ENCODE data around the gene CAMSAP1.

The CAMSAP1 gene

GRCh38 chr9:135877791-135878527 is 29.4 kb downstream of the CAMSAP1 start:
- peaks cover 0 to 7% of the 10 kb centered on the region in 2 donors for H3K4me1 ChIP-seq (ENCODE audit: control insufficient read depth in 2 of 2, insufficient read depth in 1 of 2, low read depth in 1 of 2, low read length in 2 of 2)
- no peak overlapping the region for H3K4me2 ChIP-seq (ENCODE audit: insufficient read depth, low read length, poor library complexity, severe bottlenecking)
- H2BK15ac ChIP-seq (ENCODE audit: low read length), result no peak overlapping the region
- no peak overlapping the region for H2BK120ac ChIP-seq (ENCODE audit: low read depth, low read length)
- no peak overlapping the region for H4K8ac ChIP-seq (ENCODE audit: low read depth, low read length)
- peaks cover 12 to 64% of the 10 kb centered on the region in 2 donors for H3K36me3 ChIP-seq (replicated peaks in 1 of 2; ENCODE audit: control insufficient read depth in 2 of 2, insufficient read depth in 2 of 2, low read length in 2 of 2)
- H2AFZ ChIP-seq (ENCODE audit: low read length), result no peak overlapping the region
- DNase-seq (ENCODE audit: low spot score), result no peak
- H3K9ac ChIP-seq (ENCODE audit: low read depth, low read length, poor library complexity), result no peak overlapping the region
- H3K23ac ChIP-seq (ENCODE audit: low read depth, low read length, poor library complexity), result no peak overlapping the region
- H3K4ac ChIP-seq (ENCODE audit: low read length), result no peak overlapping the region
- no peak overlapping the region for H2AK5ac ChIP-seq (ENCODE audit: low read depth, low read length)
- no CpG with 5 or more reads among the region's 11 CpGs for WGBS, 2 donors (ENCODE audit: extremely low coverage in 2 of 2, insufficient read length in 2 of 2, insufficient replicate concordance in 1 of 2)
- no peak overlapping the region for H3K14ac ChIP-seq (ENCODE audit: low read length)
- peaks cover 21% of the 10 kb centered on the region for H3K79me1 ChIP-seq (ENCODE audit: low read depth, low read length)
- no peak overlapping the region for H2BK5ac ChIP-seq (ENCODE audit: low read length)
- no peaks in the 10 kb centered on the region for H3K27me3 ChIP-seq (ENCODE audit: control insufficient read depth in 3 of 3, insufficient read depth in 3 of 3, low read depth in 1 of 3, low read length in 3 of 3)
- H3K4me3 ChIP-seq (ENCODE audit: low read length in 2 of 2), result no peak overlapping the region
- no peaks in the 10 kb centered on the region for H3K9me3 ChIP-seq (replicated peaks in 1 of 2; ENCODE audit: control insufficient read depth in 2 of 2, insufficient read depth in 1 of 2, low read depth in 1 of 2, low read length in 2 of 2)
- H3K18ac ChIP-seq (ENCODE audit: low read length), result no peak overlapping the region
- H3K27ac ChIP-seq (replicated peaks; ENCODE audit: low read length), result no peak overlapping the region
- H2BK12ac ChIP-seq (ENCODE audit: low read length), result no peak overlapping the region
- H4K91ac ChIP-seq (ENCODE audit: low read depth, low read length, poor library complexity), result no peak overlapping the region

GRCh38 chr9:135876936-135877335 is 30.4 kb downstream of the CAMSAP1 start:
- no peak for DNase-seq (ENCODE audit: low spot score)
- no peak overlapping the region for H3K4me3 ChIP-seq (ENCODE audit: low read length in 2 of 2)
- no peak overlapping the region for H3K14ac ChIP-seq (ENCODE audit: low read length)
- H2BK5ac ChIP-seq (ENCODE audit: low read length), result no peak overlapping the region
- no peak overlapping the region for H3K4ac ChIP-seq (ENCODE audit: low read length)
- H4K91ac ChIP-seq (ENCODE audit: low read depth, low read length, poor library complexity), result no peak overlapping the region
- H3K9ac ChIP-seq (ENCODE audit: low read depth, low read length, poor library complexity), result no peak overlapping the region
- H2BK15ac ChIP-seq (ENCODE audit: low read length), result no peak overlapping the region
- H3K79me1 ChIP-seq (ENCODE audit: low read depth, low read length), result peaks cover 13% of the 10 kb centered on the region
- H3K18ac ChIP-seq (ENCODE audit: low read length), result no peak overlapping the region
- no peak overlapping the region for H2AFZ ChIP-seq (ENCODE audit: low read length)
- H3K27ac ChIP-seq (replicated peaks; ENCODE audit: low read length), result no peak overlapping the region
- H3K4me2 ChIP-seq (ENCODE audit: insufficient read depth, low read length, poor library complexity, severe bottlenecking), result no peak overlapping the region
- no CpG with 5 or more reads among the region's 6 CpGs for WGBS, 2 donors (ENCODE audit: extremely low coverage in 2 of 2, insufficient read length in 2 of 2, insufficient replicate concordance in 1 of 2)
- no peak overlapping the region for H3K23ac ChIP-seq (ENCODE audit: low read depth, low read length, poor library complexity)
- H3K36me3 ChIP-seq (replicated peaks in 1 of 2; ENCODE audit: control insufficient read depth in 2 of 2, insufficient read depth in 2 of 2, low read length in 2 of 2), result peaks cover 7 to 54% of the 10 kb centered on the region in 2 donors
- H3K27me3 ChIP-seq (ENCODE audit: control insufficient read depth in 3 of 3, insufficient read depth in 3 of 3, low read depth in 1 of 3, low read length in 3 of 3), result no peaks in the 10 kb centered on the region
- H2BK120ac ChIP-seq (ENCODE audit: low read depth, low read length), result no peak overlapping the region
- H2BK12ac ChIP-seq (ENCODE audit: low read length), result no peak overlapping the region
- H3K4me1 ChIP-seq (ENCODE audit: control insufficient read depth in 2 of 2, insufficient read depth in 1 of 2, low read depth in 1 of 2, low read length in 2 of 2), result peaks cover 0 to 7% of the 10 kb centered on the region in 2 donors
- H4K8ac ChIP-seq (ENCODE audit: low read depth, low read length), result no peak overlapping the region
- no peaks in the 10 kb centered on the region for H3K9me3 ChIP-seq (replicated peaks in 1 of 2; ENCODE audit: control insufficient read depth in 2 of 2, insufficient read depth in 1 of 2, low read depth in 1 of 2, low read length in 2 of 2)
- H2AK5ac ChIP-seq (ENCODE audit: low read depth, low read length), result no peak overlapping the region

GRCh38 chr9:135874859-135875258 is 32.5 kb downstream of the CAMSAP1 start:
- Histone ChIP-seq H2BK12ac (ENCODE audit: low read length) (no peak overlapping the region), H3K79me1 (ENCODE audit: low read depth, low read length) (peaks cover 7% of the 10 kb centered on the region), H3K14ac (ENCODE audit: low read length) (no peak overlapping the region), H3K4me3 (ENCODE audit: low read length in 2 of 2) (no peak overlapping the region), H2BK5ac (ENCODE audit: low read length) (no peak overlapping the region), H3K27ac (replicated peaks; ENCODE audit: low read length) (no peak overlapping the region), H3K27me3 (ENCODE audit: control insufficient read depth in 3 of 3, insufficient read depth in 3 of 3, low read depth in 1 of 3, low read length in 3 of 3) (no peaks in the 10 kb centered on the region), H3K4ac (ENCODE audit: low read length) (no peak overlapping the region), H4K91ac (ENCODE audit: low read depth, low read length, poor library complexity) (no peak overlapping the region), H3K36me3 (replicated peaks in 1 of 2; ENCODE audit: control insufficient read depth in 2 of 2, insufficient read depth in 2 of 2, low read length in 2 of 2) (peaks cover 1 to 38% of the 10 kb centered on the region in 2 donors), H3K9me3 (replicated peaks in 1 of 2; ENCODE audit: control insufficient read depth in 2 of 2, insufficient read depth in 1 of 2, low read depth in 1 of 2, low read length in 2 of 2) (peaks cover 0 to 3% of the 10 kb centered on the region in 2 donors), H3K4me1 (ENCODE audit: control insufficient read depth in 2 of 2, insufficient read depth in 1 of 2, low read depth in 1 of 2, low read length in 2 of 2) (peaks cover 0 to 7% of the 10 kb centered on the region in 2 donors), H2BK120ac (ENCODE audit: low read depth, low read length) (no peak overlapping the region), H4K8ac (ENCODE audit: low read depth, low read length) (no peak overlapping the region), H3K4me2 (ENCODE audit: insufficient read depth, low read length, poor library complexity, severe bottlenecking) (no peak overlapping the region), H3K9ac (ENCODE audit: low read depth, low read length, poor library complexity) (no peak overlapping the region), H2AK5ac (ENCODE audit: low read depth, low read length) (no peak overlapping the region), H2BK15ac (ENCODE audit: low read length) (no peak overlapping the region), H3K18ac (ENCODE audit: low read length) (no peak overlapping the region), H3K23ac (ENCODE audit: low read depth, low read length, poor library complexity) (no peak overlapping the region), H2AFZ (ENCODE audit: low read length) (no peak overlapping the region)
- no CpG with 5 or more reads among the region's 5 CpGs for WGBS, 2 donors (ENCODE audit: extremely low coverage in 2 of 2, insufficient read length in 2 of 2, insufficient replicate concordance in 1 of 2)
- no peak for DNase-seq (ENCODE audit: low spot score)

- no peak overlapping the region for H3K9ac ChIP-seq (ENCODE audit: low read depth, low read length, poor library complexity)
- no CpG with 5 or more reads among the region's 3 CpGs for WGBS, 2 donors (ENCODE audit: extremely low coverage in 2 of 2, insufficient read length in 2 of 2, insufficient replicate concordance in 1 of 2)
- no peak overlapping the region for H3K4me2 ChIP-seq (ENCODE audit: insufficient read depth, low read length, poor library complexity, severe bottlenecking)
- H3K18ac ChIP-seq (ENCODE audit: low read length), result no peak overlapping the region
- H2BK15ac ChIP-seq (ENCODE audit: low read length), result no peak overlapping the region
- peaks cover 6 to 37% of the 10 kb centered on the region in 2 donors for H3K36me3 ChIP-seq (replicated peaks in 1 of 2; ENCODE audit: control insufficient read depth in 2 of 2, insufficient read depth in 2 of 2, low read length in 2 of 2)
- no peak overlapping the region for H3K23ac ChIP-seq (ENCODE audit: low read depth, low read length, poor library complexity)
- H2AFZ ChIP-seq (ENCODE audit: low read length), result no peak overlapping the region
- H3K9me3 ChIP-seq (replicated peaks in 1 of 2; ENCODE audit: control insufficient read depth in 2 of 2, insufficient read depth in 1 of 2, low read depth in 1 of 2, low read length in 2 of 2), result peaks cover 0 to 6% of the 10 kb centered on the region in 2 donors
- peaks cover 9% of the 10 kb centered on the region for H3K79me1 ChIP-seq (ENCODE audit: low read depth, low read length)
- H2AK5ac ChIP-seq (ENCODE audit: low read depth, low read length), result no peak overlapping the region
- no peak overlapping the region for H2BK12ac ChIP-seq (ENCODE audit: low read length)
- no peak for DNase-seq (ENCODE audit: low spot score)
- no peak overlapping the region for H2BK120ac ChIP-seq (ENCODE audit: low read depth, low read length)
- no peak overlapping the region for H4K91ac ChIP-seq (ENCODE audit: low read depth, low read length, poor library complexity)
- H3K27ac ChIP-seq (replicated peaks; ENCODE audit: low read length), result no peak overlapping the region
- H3K4ac ChIP-seq (ENCODE audit: low read length), result no peak overlapping the region
- peaks cover 4 to 8% of the 10 kb centered on the region in 2 donors for H3K4me1 ChIP-seq (ENCODE audit: control insufficient read depth in 2 of 2, insufficient read depth in 1 of 2, low read depth in 1 of 2, low read length in 2 of 2)
- H3K4me3 ChIP-seq (ENCODE audit: low read length in 2 of 2), result no peak overlapping the region
- H3K27me3 ChIP-seq (ENCODE audit: control insufficient read depth in 3 of 3, insufficient read depth in 3 of 3, low read depth in 1 of 3, low read length in 3 of 3), result no peaks in the 10 kb centered on the region
- no peak overlapping the region for H2BK5ac ChIP-seq (ENCODE audit: low read length)
- H4K8ac ChIP-seq (ENCODE audit: low read depth, low read length), result no peak overlapping the region
- H3K14ac ChIP-seq (ENCODE audit: low read length), result no peak overlapping the region
These were observed 37.4 kb downstream of the CAMSAP1 start for GRCh38 chr9:135869909-135870308.
